Nephron progenitor cell (in vitro differentiated cells): Measurements from ENCODE around the gene TRPC4AP.

Experiments
- DNase-seq: peaks from one replicate; pipeline ENCODE4 v3.0.0; 2021
- H3K27ac Mint-ChIP-seq: 2 replicates; pipeline ENCODE4 v1.8.0; 2021; ENCODE audit warnings: mild to moderate bottlenecking, moderate library complexity, mixed read lengths
- H3K27me3 Mint-ChIP-seq: 2 replicates; pipeline ENCODE4 v1.8.0; 2021; ENCODE audit warnings: mild to moderate bottlenecking, low read depth, mixed read lengths; ENCODE audit not compliant: poor library complexity
- H3K36me3 Mint-ChIP-seq: 2 replicates; pipeline ENCODE4 v1.8.0; 2021; ENCODE audit warnings: low read depth, mixed read lengths
- H3K4me1 Mint-ChIP-seq: 2 replicates; pipeline ENCODE4 v1.8.0; 2021; ENCODE audit warnings: mixed read lengths
- H3K4me3 Mint-ChIP-seq: 2 replicates; pipeline ENCODE4 v1.8.0; 2021; ENCODE audit warnings: mild to moderate bottlenecking, moderate library complexity, mixed read lengths
- H3K9me3 Mint-ChIP-seq: 2 replicates; pipeline ENCODE4 v1.8.0; 2021; ENCODE audit warnings: mild to moderate bottlenecking, moderate library complexity, mixed read lengths
- TF ChIP-seq, protein P1 (sequence below): fragments of 200-600 bp; sonication (generic); IDR thresholded peaks from 2 replicates; pipeline ENCODE4 v1.5.0; 2021; ENCODE audit warnings: antibody characterized with exemption

TRPC4AP gene

DNA sequence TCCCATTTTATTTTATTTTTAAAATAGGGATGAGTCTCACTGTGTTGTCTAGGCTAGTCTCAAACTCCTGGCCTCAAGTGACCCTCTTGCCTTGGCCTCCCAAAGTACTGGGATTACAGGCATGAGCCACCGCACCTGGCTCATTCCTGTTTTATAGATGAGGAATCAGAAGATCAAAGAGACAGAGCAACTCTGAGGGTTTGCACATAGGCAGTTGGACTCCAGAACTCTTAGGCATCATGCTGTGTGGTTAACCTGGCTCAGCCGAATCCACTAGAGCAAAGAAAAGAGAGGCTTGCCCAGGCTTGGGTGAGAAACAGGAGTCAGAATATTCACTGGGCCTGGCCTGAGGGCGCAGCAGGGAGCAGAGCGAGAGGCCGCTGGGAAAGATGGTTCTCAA lies 127.6 kb downstream of the TRPC4AP start:
- H3K9me3 Mint-ChIP-seq = no peaks in the 10 kb centered on the region
- TF ChIP-seq, protein P1, sequence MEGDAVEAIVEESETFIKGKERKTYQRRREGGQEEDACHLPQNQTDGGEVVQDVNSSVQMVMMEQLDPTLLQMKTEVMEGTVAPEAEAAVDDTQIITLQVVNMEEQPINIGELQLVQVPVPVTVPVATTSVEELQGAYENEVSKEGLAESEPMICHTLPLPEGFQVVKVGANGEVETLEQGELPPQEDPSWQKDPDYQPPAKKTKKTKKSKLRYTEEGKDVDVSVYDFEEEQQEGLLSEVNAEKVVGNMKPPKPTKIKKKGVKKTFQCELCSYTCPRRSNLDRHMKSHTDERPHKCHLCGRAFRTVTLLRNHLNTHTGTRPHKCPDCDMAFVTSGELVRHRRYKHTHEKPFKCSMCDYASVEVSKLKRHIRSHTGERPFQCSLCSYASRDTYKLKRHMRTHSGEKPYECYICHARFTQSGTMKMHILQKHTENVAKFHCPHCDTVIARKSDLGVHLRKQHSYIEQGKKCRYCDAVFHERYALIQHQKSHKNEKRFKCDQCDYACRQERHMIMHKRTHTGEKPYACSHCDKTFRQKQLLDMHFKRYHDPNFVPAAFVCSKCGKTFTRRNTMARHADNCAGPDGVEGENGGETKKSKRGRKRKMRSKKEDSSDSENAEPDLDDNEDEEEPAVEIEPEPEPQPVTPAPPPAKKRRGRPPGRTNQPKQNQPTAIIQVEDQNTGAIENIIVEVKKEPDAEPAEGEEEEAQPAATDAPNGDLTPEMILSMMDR = no peak
- no peak for DNase-seq
- no peaks in the 10 kb centered on the region for H3K36me3 Mint-ChIP-seq
- H3K4me3 Mint-ChIP-seq = no peak overlapping the region
- H3K27ac Mint-ChIP-seq = no peak overlapping the region
- peaks cover 12% of the 10 kb centered on the region for H3K4me1 Mint-ChIP-seq
- peaks cover 26% of the 10 kb centered on the region for H3K27me3 Mint-ChIP-seq

DNA sequence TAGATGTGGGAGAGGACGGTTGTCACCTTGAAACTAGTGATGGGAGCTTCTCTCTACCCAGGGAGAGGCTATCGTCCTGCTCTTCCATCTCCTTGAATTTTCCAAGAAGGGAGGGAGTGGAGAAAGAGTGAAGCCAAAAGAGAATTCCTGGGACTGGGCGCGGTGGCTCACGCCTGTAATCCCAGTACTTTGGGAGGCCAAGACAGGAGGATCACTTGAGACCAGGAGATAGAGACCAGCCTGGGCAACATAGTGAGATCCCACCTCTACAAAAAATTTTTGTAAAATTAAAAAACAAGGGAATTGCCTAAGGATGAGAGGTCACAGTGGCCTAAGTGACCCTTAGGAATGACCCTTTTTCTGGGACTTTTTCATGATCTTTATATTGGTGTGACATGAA lies 128.1 kb downstream of the TRPC4AP start:
- H3K4me1 Mint-ChIP-seq = peaks cover 12% of the 10 kb centered on the region
- H3K27me3 Mint-ChIP-seq = peaks cover 26% of the 10 kb centered on the region
- H3K9me3 Mint-ChIP-seq = no peaks in the 10 kb centered on the region
- H3K4me3 Mint-ChIP-seq = no peak overlapping the region
- H3K27ac Mint-ChIP-seq = no peak overlapping the region
- TF ChIP-seq, protein P1 = no peak
- no peak for DNase-seq
- H3K36me3 Mint-ChIP-seq = no peaks in the 10 kb centered on the region

DNA sequence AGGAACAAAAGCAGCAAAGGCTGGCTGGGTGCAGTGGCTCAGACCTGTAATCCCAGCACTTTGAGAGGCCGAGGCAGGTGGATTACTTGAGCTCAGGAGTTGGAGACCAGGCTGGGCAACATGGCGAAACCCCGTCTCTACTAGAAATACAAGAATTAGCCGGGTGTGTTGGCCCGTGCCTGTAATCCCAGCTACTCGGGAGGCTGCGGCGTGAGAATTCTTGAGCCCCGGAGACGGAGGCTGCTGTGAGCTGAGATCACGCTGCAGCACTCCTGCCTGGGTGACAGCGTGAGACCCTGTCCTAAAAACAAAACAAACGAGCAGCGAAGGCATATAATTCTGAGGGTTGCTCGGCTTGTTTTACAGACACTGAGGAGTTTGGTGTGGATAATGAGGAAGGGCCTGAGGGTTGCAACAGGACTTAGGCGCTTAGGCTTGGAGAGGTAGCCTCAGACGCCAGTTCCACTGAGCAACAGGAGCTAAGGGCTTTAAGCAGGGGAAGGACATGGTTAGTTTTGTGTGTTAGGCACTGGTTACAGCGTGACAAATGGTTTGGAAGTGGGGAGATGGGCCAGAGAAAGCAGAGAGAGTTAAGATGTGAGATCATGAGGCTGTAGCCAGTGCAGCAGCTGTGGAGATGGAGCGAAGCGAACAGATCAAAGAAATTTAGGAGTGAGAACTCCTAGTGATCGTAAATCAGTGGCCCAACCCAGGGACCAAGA lies 135.7 kb downstream of the TRPC4AP start:
- H3K9me3 Mint-ChIP-seq = no peaks in the 10 kb centered on the region
- H3K4me3 Mint-ChIP-seq = peak overlapping the region; percentile 97
- H3K4me1 Mint-ChIP-seq = peaks cover 53% of the 10 kb centered on the region
- peak overlapping the region; percentile 60 for H3K27ac Mint-ChIP-seq
- peaks cover 16% of the 10 kb centered on the region for H3K27me3 Mint-ChIP-seq
- H3K36me3 Mint-ChIP-seq = peaks cover 5% of the 10 kb centered on the region
- TF ChIP-seq, protein P1 = no peak
- no peak for DNase-seq

DNA sequence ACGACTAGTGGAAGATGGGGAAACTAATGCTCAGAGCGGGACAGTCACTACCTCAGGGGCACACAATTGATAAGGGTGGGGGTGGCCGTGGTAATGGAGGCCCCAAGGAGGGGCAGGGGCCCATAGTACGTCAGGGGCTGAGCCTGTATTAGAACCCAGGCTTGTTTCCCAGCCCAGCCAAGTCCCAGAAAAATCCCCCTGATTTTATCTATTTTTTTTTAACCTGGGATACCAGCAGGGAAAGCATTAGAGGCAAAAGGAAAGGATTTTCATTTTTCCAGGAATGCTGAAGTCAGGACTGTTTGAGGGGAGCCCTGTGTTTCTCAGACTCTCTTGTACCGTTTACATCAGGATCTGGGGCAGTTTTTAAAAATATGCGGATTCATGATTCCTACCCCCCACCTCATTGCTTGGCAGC lies 136.6 kb downstream of the TRPC4AP start:
- peak overlapping the region; percentile 97 for H3K4me3 Mint-ChIP-seq
- peak overlapping the region; percentile 99 for H3K27ac Mint-ChIP-seq
- peaks cover 13% of the 10 kb centered on the region for H3K27me3 Mint-ChIP-seq
- H3K9me3 Mint-ChIP-seq = no peaks in the 10 kb centered on the region
- H3K36me3 Mint-ChIP-seq = peaks cover 5% of the 10 kb centered on the region
- TF ChIP-seq, protein P1 = no peak
- peaks cover 53% of the 10 kb centered on the region for H3K4me1 Mint-ChIP-seq
- no peak for DNase-seq

DNA sequence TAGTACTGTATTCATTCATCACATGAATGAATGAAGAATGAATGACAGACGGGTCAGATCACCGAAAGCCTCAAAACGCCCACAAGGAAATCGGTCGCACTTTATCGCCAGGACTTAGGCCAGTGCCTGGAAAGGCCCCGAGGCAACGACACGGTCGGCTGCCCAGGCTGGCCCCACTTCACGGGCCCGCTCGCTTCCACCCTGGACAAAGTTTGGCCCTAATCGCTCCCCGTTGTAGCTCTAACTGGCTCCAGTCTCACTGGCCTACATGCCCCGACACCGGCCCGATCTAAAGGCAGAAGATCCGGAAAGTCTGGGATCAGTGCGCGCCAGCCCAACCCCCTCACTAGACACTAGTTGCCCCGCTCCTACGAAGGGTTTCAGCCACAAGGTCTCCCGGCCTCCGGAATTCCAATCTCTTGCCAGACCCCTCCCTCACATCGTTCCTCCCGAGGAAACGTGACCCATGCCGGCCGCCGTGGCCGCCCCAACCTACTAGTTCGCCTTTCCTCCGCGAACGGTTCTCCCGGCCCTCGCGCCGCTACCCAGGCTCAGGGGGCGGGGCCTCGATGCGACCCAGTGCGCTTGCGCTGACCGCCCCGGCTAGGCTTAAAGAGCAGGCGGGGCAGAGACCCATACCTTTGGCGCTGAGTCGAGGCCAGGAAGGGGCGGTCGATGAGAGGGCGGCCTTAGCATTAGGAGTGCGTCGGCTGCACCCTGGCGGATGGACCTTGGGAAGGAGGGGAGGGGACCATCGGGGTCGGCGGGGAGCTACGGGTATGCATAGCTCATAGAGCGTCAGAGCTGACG lies 137.2 kb downstream of the TRPC4AP start, which contains the start of the genes GSS and MYH7B:
TSS of gene GSS (minus strand) at position 576 of the 810 bp plus-strand sequence. CDS start 3,954 bp downstream, outside the sequence.
TSS of gene MYH7B (plus strand) at position 638 of the 810 bp plus-strand sequence. CDS start 22,138 bp downstream, outside the sequence.
- Mint-ChIP-seq H3K4me1 (peaks cover 48% of the 10 kb centered on the region), H3K27ac (peak within 1 kb of the TSS; percentile 99), H3K36me3 (peaks cover 5% of the 10 kb centered on the region)

More for the DNA sequence above, 137.2 kb downstream of the TRPC4AP start, which contains the start of the genes GSS and MYH7B:
- TF ChIP-seq, protein P1 = no peak
- Mint-ChIP-seq H3K9me3 (no peaks in the 10 kb centered on the region), H3K4me3 (peak within 1 kb of the TSS; percentile 97), H3K27me3 (peaks cover 10% of the 10 kb centered on the region)
- DNase-seq = peak; percentile 100
